Measurements from ENCODE around the gene NAB2.

NAB2 gene

GRCh38 chr12:57135527-57136326 lies 46.8 kb downstream of the NAB2 start:
- no peak for FAIRE-seq

GRCh38 chr12:57138526-57139272 lies 49.8 kb downstream of the NAB2 start:
- FAIRE-seq: no peak

DNA sequence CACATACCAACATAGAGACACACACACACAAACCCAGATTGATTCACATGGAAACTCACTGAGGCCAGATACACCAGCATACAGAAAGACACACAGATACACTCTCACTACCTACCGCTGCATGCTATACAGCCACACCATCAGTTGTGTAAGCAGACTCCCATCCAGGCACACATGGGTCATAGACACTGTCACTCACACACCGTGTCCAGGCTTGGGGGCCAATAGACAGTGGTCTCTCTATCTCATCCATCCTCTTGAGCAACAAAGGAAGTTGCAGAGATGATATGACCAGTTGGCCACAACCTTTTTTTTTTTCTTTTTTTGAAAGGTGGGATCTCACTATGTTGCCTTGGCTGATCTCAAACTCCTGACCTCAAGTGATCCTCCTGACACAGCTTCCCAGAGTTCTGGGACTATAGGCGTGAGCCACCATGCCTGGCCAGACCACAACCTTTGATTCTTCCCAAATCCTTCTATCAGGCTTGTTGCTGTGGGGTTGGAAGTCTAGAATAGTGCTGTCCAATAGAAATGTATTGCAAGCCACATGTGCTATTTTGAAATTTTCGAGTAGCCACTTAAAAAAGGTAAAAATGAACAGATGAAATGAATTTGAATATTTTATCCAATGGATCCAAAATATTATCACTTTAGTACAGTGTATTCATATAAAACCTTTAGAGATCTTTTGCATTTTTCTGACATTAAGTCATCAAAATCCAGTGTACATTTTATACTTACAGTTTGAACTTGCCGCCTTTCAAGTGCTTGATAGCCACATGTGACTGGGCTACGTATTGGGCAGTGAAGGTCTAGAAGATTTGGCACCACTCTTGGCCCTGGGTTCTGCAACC lies 51.1 kb downstream of the NAB2 start:
- no peak for FAIRE-seq

DNA sequence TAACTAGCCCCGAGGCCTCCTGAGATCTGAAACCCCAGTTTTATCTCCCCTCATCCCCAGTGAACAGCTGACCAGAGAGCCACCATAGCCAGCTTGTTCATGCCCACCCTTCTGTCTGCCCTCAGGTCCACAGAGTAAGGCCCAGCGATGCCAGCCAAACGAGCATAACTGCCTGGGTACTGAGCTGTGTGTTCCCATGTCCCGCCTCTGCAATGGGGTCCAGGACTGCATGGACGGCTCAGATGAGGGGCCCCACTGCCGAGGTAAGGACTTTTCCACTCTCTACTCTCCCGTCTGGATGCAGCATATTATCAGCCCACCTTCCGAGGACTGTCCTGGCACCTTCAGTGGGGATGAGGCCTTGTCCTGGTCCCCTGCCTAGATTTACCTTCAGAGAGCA lies 52.3 kb downstream of the NAB2 start:
- no peak for FAIRE-seq

- FAIRE-seq: no peak
Measured at GRCh38 chr12:57142121-57142520, 53.2 kb downstream of the NAB2 start.

DNA sequence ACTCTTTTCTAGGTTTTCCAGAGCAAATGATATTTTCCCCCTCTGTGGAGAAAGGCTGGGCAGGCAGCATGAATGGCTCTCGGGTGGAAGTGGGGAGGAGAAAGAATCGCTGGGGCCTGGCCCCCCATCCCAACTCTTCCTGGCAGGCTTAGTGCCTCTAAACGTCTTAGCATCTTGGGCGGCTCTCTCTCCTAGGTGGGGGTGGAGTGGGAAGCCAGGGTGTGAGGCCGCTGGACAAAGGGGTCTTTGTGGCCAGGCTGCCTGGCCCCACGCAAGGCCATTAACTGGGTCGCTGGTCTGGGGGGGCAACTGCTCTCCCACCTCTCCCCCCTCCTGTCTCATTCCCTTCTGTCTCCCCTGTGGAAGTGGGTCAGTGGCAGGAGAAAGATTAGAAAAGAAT lies 53.8 kb downstream of the NAB2 start:
- no peak for FAIRE-seq

DNA sequence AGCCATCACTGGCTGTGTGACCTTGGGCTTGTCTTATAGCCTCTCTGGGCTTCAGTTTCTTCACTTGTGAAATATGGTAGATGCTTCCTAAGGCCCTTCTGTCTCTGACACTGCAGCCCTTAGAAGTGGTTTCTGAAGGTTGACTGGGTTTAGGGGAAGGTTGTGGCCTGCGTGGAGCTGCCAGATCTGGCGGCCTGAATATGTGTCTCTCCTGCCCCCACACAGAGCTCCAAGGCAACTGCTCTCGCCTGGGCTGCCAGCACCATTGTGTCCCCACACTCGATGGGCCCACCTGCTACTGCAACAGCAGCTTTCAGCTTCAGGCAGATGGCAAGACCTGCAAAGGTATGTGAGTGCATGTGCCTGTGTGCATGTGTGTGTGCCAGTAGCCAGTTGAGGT lies 54.5 kb downstream of the NAB2 start:
- FAIRE-seq: no peak

Data from islet of Langerhans (tissue), 1 donor.